ENCODE measurements around the gene STAT3.

DNA sequence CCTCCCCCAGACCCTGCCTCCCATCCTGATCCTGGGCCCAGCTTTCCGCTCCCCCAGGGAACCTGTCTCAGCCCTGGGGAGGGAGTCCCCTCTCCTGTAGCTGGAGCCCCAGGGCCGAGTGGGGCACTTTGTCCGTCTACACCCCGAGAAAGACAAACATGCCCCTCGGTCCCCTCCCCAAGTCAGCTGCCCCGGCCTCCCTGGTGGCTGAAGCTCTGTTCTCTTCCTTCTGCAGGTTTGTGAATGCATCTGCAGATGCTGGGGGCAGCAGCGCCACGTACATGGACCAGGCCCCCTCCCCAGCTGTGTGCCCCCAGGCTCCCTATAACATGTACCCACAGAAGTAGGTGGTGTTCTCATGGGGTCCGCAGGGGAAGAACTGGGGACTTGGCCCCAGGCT, 79.1 kb downstream of the STAT3 start:
- TF ChIP-seq CTCF (IDR thresholded peaks at IDR 0.05) (no peak), POLR2A (IDR thresholded peaks at IDR 0.05) (no peak), POLR2AphosphoS5 (IDR thresholded peaks at IDR 0.05; ENCODE audit: insufficient read depth in 1 of 2, low read depth in 1 of 2) (no peak)
